IMR-90 (cell line): ENCODE results near the gene CDKL1. TPM values are rescaled to one million over a fixed set of nuclear protein-coding genes. Genes with fewer than 3 reads are reported as not detected.

ENCODE experiments used
- ATAC-seq: fragments of 200-7000 bp; cut with Tn5 transposase; 2 replicates; pipeline ENCODE4 v1.9.1; 2020; ENCODE audit warnings: low read depth, mild to moderate bottlenecking, moderate library complexity
- BruUV-seq: library from RNA; stranded (reverse); fragments of 400-500 nt; replicated peaks from 2 replicates; lab custom pipeline; 2021; lab: Mats Ljungman, UMichigan
- CTCF ChIA-PET: fragments of 300-600 bp; formaldehyde crosslinking; extraction: SDS; loops from one replicate; lab custom pipeline; 2021; ENCODE audit warnings: antibody characterized with exemption; lab: Yijun Ruan, JAX
- POLR2A ChIA-PET: fragments of 300-600 bp; sonication (Branson Sonifier 250); formaldehyde crosslinking; loops from one replicate; lab custom pipeline; 2022; ENCODE audit warnings: antibody characterized with exemption; ENCODE audit not compliant: unreplicated experiment; lab: Charles Lee
- DNase-seq: peaks from one replicate; pipeline ENCODE4 v3.0.0; 2013
- H2AFZ ChIP-seq: replicated peaks from 2 replicates; pipeline ENCODE3; 2013; ENCODE audit warnings: low read length, mild to moderate bottlenecking; ENCODE audit not compliant: poor library complexity
- H2AK5ac ChIP-seq: 2 replicates; pipeline ENCODE4 v1.6.1; 2013; ENCODE audit warnings: low read depth, low read length, inconsistent platforms
- H2AK9ac ChIP-seq: replicated peaks from 2 replicates; pipeline ENCODE3; 2013; ENCODE audit warnings: mild to moderate bottlenecking, low read depth, low read length, moderate library complexity; ENCODE audit not compliant: poor library complexity
- H2BK120ac ChIP-seq: 2 replicates; pipeline ENCODE4 v1.6.1; 2013; ENCODE audit warnings: low read depth, low read length, inconsistent platforms
- H2BK15ac ChIP-seq: 3 replicates; pipeline ENCODE4 v1.6.1; 2013; ENCODE audit warnings: low read depth, low read length, inconsistent platforms
- H2BK20ac ChIP-seq: 2 replicates; pipeline ENCODE4 v1.6.1; 2013; ENCODE audit warnings: low read depth, mild to moderate bottlenecking, inconsistent platforms, low read length, moderate library complexity
- H2BK5ac ChIP-seq: 2 replicates; pipeline ENCODE4 v1.6.1; 2013; ENCODE audit warnings: mild to moderate bottlenecking, low read depth, low read length, inconsistent platforms; ENCODE audit not compliant: poor library complexity, severe bottlenecking
- H3K14ac ChIP-seq: replicated peaks from 2 replicates; pipeline ENCODE4 v1.6.1; 2013; ENCODE audit warnings: low read depth, low read length, inconsistent platforms
- H3K18ac ChIP-seq: 2 replicates; pipeline ENCODE4 v1.6.1; 2013; ENCODE audit warnings: low read depth, low read length, control low read depth
- H3K23ac ChIP-seq: 2 replicates; pipeline ENCODE4 v1.6.1; 2013; ENCODE audit warnings: low read depth, low read length, inconsistent platforms
- H3K27ac ChIP-seq: 2 replicates; pipeline ENCODE4 v1.5.1; 2013; ENCODE audit warnings: mild to moderate bottlenecking, control low read depth, low read length; ENCODE audit not compliant: insufficient read depth
- H3K27me3 ChIP-seq: 2 replicates; pipeline ENCODE4 v1.6.1; 2013; ENCODE audit warnings: low read length; ENCODE audit not compliant: control insufficient read depth, insufficient read depth
- H3K36me3 ChIP-seq: 2 replicates; pipeline ENCODE4 v1.6.1; 2013; ENCODE audit warnings: low read length, mixed read lengths; ENCODE audit not compliant: control insufficient read depth, insufficient read depth
- H3K4ac ChIP-seq: 2 replicates; pipeline ENCODE4 v1.6.1; 2013; ENCODE audit warnings: low read depth, low read length, inconsistent platforms
- H3K4me1 ChIP-seq: 2 replicates; pipeline ENCODE4 v1.6.1; 2013; ENCODE audit warnings: low read length, mixed read lengths; ENCODE audit not compliant: control insufficient read depth, insufficient read depth
- H3K4me2 ChIP-seq: 2 replicates; pipeline ENCODE4 v1.6.1; 2013; ENCODE audit warnings: low read depth, mild to moderate bottlenecking, control low read depth, low read length, moderate library complexity
- H3K4me3 ChIP-seq: 2 replicates; pipeline ENCODE4 v1.5.1; 2013; ENCODE audit warnings: low read depth, mild to moderate bottlenecking, control low read depth, low read length, moderate library complexity; ENCODE audit not compliant: insufficient read depth
- H3K56ac ChIP-seq: 2 replicates; pipeline ENCODE4 v1.6.1; 2013; ENCODE audit warnings: low read length, inconsistent platforms; ENCODE audit not compliant: insufficient read depth; ENCODE audit errors: extremely low read depth
- H3K79me1 ChIP-seq, 2 experiments: 2 replicates each; pipeline ENCODE4 v1.6.1; 2013; ENCODE audit warnings: low read length in 2 of 2, inconsistent platforms in 1 of 2, low read depth in 1 of 2
- H3K9ac ChIP-seq: 2 replicates; pipeline ENCODE4 v1.6.1; 2013; ENCODE audit warnings: low read depth, low read length, control low read depth
- H3K9me1 ChIP-seq: 2 replicates; pipeline ENCODE4 v1.6.1; 2013; ENCODE audit warnings: low read length, inconsistent platforms; ENCODE audit not compliant: insufficient read depth
- H3K9me3 ChIP-seq: 2 replicates; pipeline ENCODE4 v1.6.1; 2013; ENCODE audit warnings: low read length; ENCODE audit not compliant: control insufficient read depth, insufficient read depth
- H4K20me1 ChIP-seq: 2 replicates; pipeline ENCODE4 v1.6.1; 2013; ENCODE audit warnings: low read length, inconsistent platforms; ENCODE audit not compliant: insufficient read depth
- H4K5ac ChIP-seq: 2 replicates; pipeline ENCODE4 v1.6.1; 2013; ENCODE audit warnings: mild to moderate bottlenecking, low read depth, low read length, control low read depth
- H4K8ac ChIP-seq, 2 experiments: 2 replicates each; pipeline ENCODE4 v1.6.1; 2013; ENCODE audit warnings: low read depth in 2 of 2, low read length in 2 of 2, control low read depth in 1 of 2, inconsistent platforms in 1 of 2
- H4K91ac ChIP-seq: 2 replicates; pipeline ENCODE4 v1.6.1; 2013; ENCODE audit warnings: low read depth, low read length, inconsistent platforms; ENCODE audit not compliant: insufficient read depth
- BHLHE40 ChIP-seq: fragments of 150-350 bp; IDR thresholded peaks from 2 replicates; pipeline ENCODE4 v1.6.1; 2016; ENCODE audit warnings: mild to moderate bottlenecking, low read depth, low read length
- CHD1 ChIP-seq: IDR thresholded peaks from 2 replicates; pipeline ENCODE4 v1.6.1; 2012; ENCODE audit warnings: low read depth, low read length, improper control_type of control experiment
- CTCF ChIP-seq: conservative IDR thresholded peaks from 2 replicates; pipeline ENCODE4 v1.5.1; 2012; ENCODE audit warnings: mild to moderate bottlenecking, low read depth, low read length, improper control_type of control experiment
- ELK1 ChIP-seq: fragments of 150-350 bp; IDR thresholded peaks from 2 replicates; pipeline ENCODE4 v1.6.1; 2016; ENCODE audit warnings: low read depth, mild to moderate bottlenecking, low read length, moderate library complexity, borderline replicate concordance
- FOS ChIP-seq: fragments of 150-350 bp; IDR thresholded peaks from 2 replicates; pipeline ENCODE4 v1.6.1; 2016; ENCODE audit warnings: low read depth, low read length
- MAFK ChIP-seq: IDR thresholded peaks from 2 replicates; pipeline ENCODE4 v1.6.1; 2012; ENCODE audit warnings: low read depth, low read length, improper control_type of control experiment
- MXI1 ChIP-seq: IDR thresholded peaks from 2 replicates; pipeline ENCODE4 v1.6.1; 2012; ENCODE audit warnings: low read depth, mild to moderate bottlenecking, low read length, moderate library complexity, borderline replicate concordance
- NFE2L2 ChIP-seq: fragments of 150-350 bp; IDR thresholded peaks from 2 replicates; pipeline ENCODE4 v1.6.1; 2016; ENCODE audit warnings: low read depth, mild to moderate bottlenecking, low read length
- POLR2A ChIP-seq: IDR thresholded peaks from 2 replicates; pipeline ENCODE4 v1.6.1; 2012; ENCODE audit warnings: mild to moderate bottlenecking, low read depth, low read length
- RCOR1 ChIP-seq: IDR thresholded peaks from 2 replicates; pipeline ENCODE4 v1.6.1; 2012; ENCODE audit warnings: mild to moderate bottlenecking, low read length, improper control_type of control experiment; ENCODE audit not compliant: insufficient replicate concordance
- SMC3 ChIP-seq: fragments of 150-350 bp; IDR thresholded peaks from 2 replicates; pipeline ENCODE4 v1.6.1; 2016; ENCODE audit warnings: low read depth, mild to moderate bottlenecking, antibody characterized with exemption, low read length, moderate library complexity
- USF2 ChIP-seq: fragments of 150-350 bp; IDR thresholded peaks from 2 replicates; pipeline ENCODE4 v1.6.1; 2017; ENCODE audit warnings: mild to moderate bottlenecking, antibody characterized with exemption, low read length, low read depth
- WGBS, 2 experiments: methylation state at CpG; one replicate each; pipeline versions ENCODE4 v1.1.5 to v1.1.7; 2013; ENCODE audit warnings: missing lambda C conversion rate in 2 of 2; ENCODE audit not compliant: insufficient read length in 1 of 2; ENCODE audit errors: extremely low coverage in 2 of 2; 5-methylcytosine and 5-hydroxymethylcytosine counted together
- dilution Hi-C: fragments of 300-500 bp; cut with HindIII; formaldehyde crosslinking; loops from one replicate; pipeline ENCODE4 v1.14.3; 2018; ENCODE audit warnings: low sequenced_read_pairs; ENCODE audit not compliant: unreplicated experiment
- in situ Hi-C: fragments of 300-500 bp; cut with MboI; formaldehyde crosslinking; loops from 3 replicates; pipeline ENCODE4 v1.14.3; 2019; ENCODE audit warnings: low sequenced_read_pairs, inconsistent platforms, mixed read lengths
- intact Hi-C: fragments of 100-400 bp; cut with micrococcal nuclease; formaldehyde crosslinking; loops from 2 replicates; pipeline ENCODE4 v1.10.0; 2022
- polyA plus RNA-seq, 3 experiments: library from polyadenylated mRNA; depleted of rRNA; stranded (reverse); fragments of >200 nt; gene quantifications; 2 replicates each; pipeline ENCODE4 v1.2.3, GENCODE V29; 2012; ENCODE audit warnings: low replicate concordance in 1 of 3
- total RNA-seq: library from RNA; depleted of rRNA; stranded (reverse); fragments of >200 nt; gene quantifications from 2 replicates; pipeline ENCODE4 v1.2.3, GENCODE V29; 2012

The CDKL1 gene
- total and polyA plus RNA-seq, 2 of the 4 experiments (the other 2 are of a cell fraction): 1.9 to 3.8 TPM

GRCh38 chr14:50388256-50388931, 8.3 kb downstream of the CDKL1 start:
- no peak overlapping the region for H4K8ac ChIP-seq
- CTCF ChIA-PET: no interaction called here

More at GRCh38 chr14:50388256-50388931, 8.3 kb downstream of the CDKL1 start:
- 97% methylated on average over 4 of the region's 9 CpGs; no CpG with 5 or more reads in 1 of the 2 experiments for WGBS, 2 experiments
- BruUV-seq: no TSS peak
- no peak overlapping the region for H3K56ac ChIP-seq
- H3K9me3 ChIP-seq: no peaks in the 10 kb centered on the region
- no peak overlapping the region for H3K27ac ChIP-seq
- H3K14ac ChIP-seq: no peak overlapping the region
- H4K5ac ChIP-seq: no peak overlapping the region
- POLR2A ChIA-PET: no interaction called here
- no peak overlapping the region for H3K4me2 ChIP-seq
- no peak overlapping the region for H2BK120ac ChIP-seq
- no peak overlapping the region for H3K4ac ChIP-seq
- H2AFZ ChIP-seq: no peak overlapping the region
- H4K20me1 ChIP-seq: no peaks in the 10 kb centered on the region
- H3K9ac ChIP-seq: no peak overlapping the region
- H2BK15ac ChIP-seq: no peak overlapping the region
- H3K9me1 ChIP-seq: peaks cover 5% of the 10 kb centered on the region; the same call in 1 of the 2 replicates
- TF ChIP-seq CTCF (no peak), USF2 (no peak), ELK1 (no peak), SMC3 (no peak), BHLHE40 (no peak), NFE2L2 (no peak), RCOR1 (no peak), MXI1 (no peak), MAFK (no peak), POLR2A (no peak), CHD1 (no peak), FOS (no peak)
- H3K36me3 ChIP-seq: no peaks in the 10 kb centered on the region; the same call in 1 of the 2 replicates
- in situ Hi-C loops: no loop called here
- H3K4me3 ChIP-seq: no peak overlapping the region
- no peak overlapping the region for H3K23ac ChIP-seq
- no peak overlapping the region for H2BK5ac ChIP-seq
- intact Hi-C loops: no loop called here
- H4K91ac ChIP-seq: no peak overlapping the region
- dilution Hi-C loops: no loop called here
- H2AK9ac ChIP-seq: no peak overlapping the region
- no peak overlapping the region for H2BK20ac ChIP-seq
- no peak for DNase-seq
- no peak overlapping the region for H2AK5ac ChIP-seq
- H3K27me3 ChIP-seq: no peaks in the 10 kb centered on the region
- H3K79me1 ChIP-seq: peaks cover 0 to 9% of the 10 kb centered on the region in 2 experiments; a peak in 1 of 4 replicates
- no peak overlapping the region for H3K18ac ChIP-seq
- H3K4me1 ChIP-seq: no peaks in the 10 kb centered on the region
- ATAC-seq: no peak
